ENCODE measurements around the gene SUMO3. TPM values are rescaled to one million over a fixed set of nuclear protein-coding genes. Genes with fewer than 3 reads are reported as not detected.

SUMO3 gene
- total and polyA plus RNA-seq, 2 of the 13 experiments (the other 11 are each of a cell fraction or from before 2014, with no cell fraction given) = 51.4 to 92.4 TPM

GRCh38 chr21:44866780-44867179 is 48.9 kb upstream of the SUMO3 start (continued):
- TF ChIP-seq GMEB1 (CRISPR knock-in tag; IDR thresholded peaks at IDR 0.05; ENCODE audit: borderline replicate concordance) (no peak), MAFG (CRISPR knock-in tag; IDR thresholded peaks at IDR 0.05) (peak; percentile 75; the same call in 1 of the 2 replicates), ASH2L (IDR thresholded peaks at IDR 0.05; ENCODE audit: insufficient read length, low read depth, low read length) (no peak), ERF (CRISPR knock-in tag; IDR thresholded peaks at IDR 0.05) (no peak), NRL (CRISPR knock-in tag; IDR thresholded peaks at IDR 0.05; ENCODE audit: borderline replicate concordance) (no peak), ZNF362 (CRISPR knock-in tag; IDR thresholded peaks at IDR 0.05; ENCODE audit: borderline replicate concordance) (no peak), ZNF777 (CRISPR knock-in tag; IDR thresholded peaks at IDR 0.05) (no peak), ARNT2 (CRISPR knock-in tag; IDR thresholded peaks at IDR 0.05; ENCODE audit: low read depth) (no peak), ZNF597 (CRISPR knock-in tag; IDR thresholded peaks at IDR 0.05) (no peak), ZNF574 (CRISPR knock-in tag; IDR thresholded peaks at IDR 0.05) (no peak), MLXIP (CRISPR knock-in tag; IDR thresholded peaks at IDR 0.05; ENCODE audit: borderline replicate concordance) (no peak), NCOA1 (CRISPR knock-in tag; IDR thresholded peaks at IDR 0.05) (no peak), ZNF383 (CRISPR knock-in tag; IDR thresholded peaks at IDR 0.05; ENCODE audit: borderline replicate concordance) (no peak), ZNF589 (CRISPR knock-in tag; conservative IDR thresholded peaks at IDR 0.05) (no peak), DBP (CRISPR knock-in tag; IDR thresholded peaks at IDR 0.05; ENCODE audit: not compliant biosample characterization) (no peak), PLRG1 (conservative IDR thresholded peaks at IDR 0.05) (no peak), ZNF446 (CRISPR knock-in tag; IDR thresholded peaks at IDR 0.05) (no peak), MAFF (IDR thresholded peaks at IDR 0.05; ENCODE audit: low read depth, low read length) (peak; percentile 72)
